HG02884 (cell line): ENCODE data around the gene ACOXL.
A peak's percentile ranks its signal among the peaks of the same experiment; 100 is the strongest.

Experiments
- ATAC-seq: cut with Tn5 transposase; IDR thresholded peaks from one replicate; pipeline ENCODE4 v1.9.1; 2021; ENCODE audit warnings: mild to moderate bottlenecking, moderate library complexity; ENCODE audit not compliant: unreplicated experiment

The ACOXL gene

DNA sequence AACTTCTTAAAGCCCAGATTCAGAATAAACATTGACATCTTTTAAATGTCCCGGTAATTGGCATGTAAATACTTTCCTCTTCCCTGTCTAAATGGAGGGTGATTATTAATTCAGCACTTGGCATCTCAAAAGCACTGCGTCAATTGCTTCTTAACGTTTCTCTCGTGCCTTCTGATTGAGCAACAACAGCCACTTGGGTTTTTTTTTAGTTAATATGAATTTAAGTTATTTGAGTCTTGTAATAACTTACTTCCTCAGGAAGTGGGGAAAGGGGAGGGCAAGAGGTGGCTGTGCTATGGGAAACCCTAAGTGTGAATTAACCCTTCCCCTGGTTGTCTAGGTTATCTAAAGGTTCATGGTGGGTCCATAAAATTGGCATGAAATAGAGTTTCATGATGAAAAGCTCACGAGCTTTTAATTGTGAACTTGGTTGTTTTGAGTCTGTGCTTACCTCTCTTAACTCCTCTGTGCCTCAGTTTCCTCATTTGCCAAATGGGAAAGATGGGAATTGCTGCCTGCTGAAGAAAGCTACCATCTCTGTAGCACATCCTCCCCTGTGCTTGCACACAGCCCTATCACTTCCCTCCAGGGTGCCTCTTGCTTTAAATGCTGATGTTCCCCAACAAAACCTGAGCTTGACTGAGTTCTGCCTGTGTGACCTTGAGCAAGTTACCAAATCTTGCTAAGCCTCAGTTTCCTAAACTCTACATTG is 262.0 kb downstream of the ACOXL start:
- ATAC-seq: no peak

- ATAC-seq: no peak
Measured at GRCh38 chr2:110995911-110996310, 263.5 kb downstream of the ACOXL start.

- ATAC-seq: no peak
Measured at GRCh38 chr2:110997331-110998045, 265.1 kb downstream of the ACOXL start.

- ATAC-seq: no peak
Measured at GRCh38 chr2:110998311-110998710, 265.9 kb downstream of the ACOXL start.

DNA sequence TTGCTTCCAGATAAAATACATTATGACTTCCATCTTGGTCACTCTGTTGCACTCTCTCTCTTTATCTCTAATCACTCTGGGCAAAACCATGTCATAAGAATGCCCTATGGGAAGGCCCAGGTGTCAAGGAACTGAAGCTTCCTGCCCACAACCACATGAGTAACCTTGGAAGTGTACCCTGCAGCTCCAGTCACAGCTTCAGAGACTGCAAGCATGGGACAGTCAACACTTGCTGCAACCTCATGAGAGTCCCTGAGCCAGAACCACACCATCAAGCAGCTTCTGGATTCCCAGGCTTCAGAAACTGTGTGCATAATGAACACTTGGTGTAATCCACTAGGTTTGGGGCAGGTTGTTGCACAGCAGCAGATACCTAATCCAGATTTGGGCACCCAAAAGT is 267.3 kb downstream of the ACOXL start:
- no peak for ATAC-seq

DNA sequence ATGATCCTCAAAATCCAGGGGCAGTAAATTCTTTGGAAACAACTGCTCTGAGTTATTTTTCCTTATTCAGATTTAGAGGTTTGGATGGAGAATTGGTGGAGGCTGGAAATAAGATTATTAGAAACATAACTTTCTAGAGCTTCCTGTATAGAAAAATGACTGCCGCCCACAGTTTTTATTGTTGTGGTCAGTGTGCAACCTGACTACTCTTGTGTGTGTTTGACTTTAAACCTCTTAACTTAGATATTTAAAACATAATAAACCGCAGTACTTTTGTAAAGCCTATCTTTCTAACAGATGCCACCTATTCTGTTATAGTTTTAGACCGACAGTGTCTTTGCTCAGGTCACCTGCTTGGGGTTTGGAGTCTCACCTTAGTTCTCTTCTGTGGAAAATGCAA is 272.9 kb downstream of the ACOXL start:
- ATAC-seq: no peak

DNA sequence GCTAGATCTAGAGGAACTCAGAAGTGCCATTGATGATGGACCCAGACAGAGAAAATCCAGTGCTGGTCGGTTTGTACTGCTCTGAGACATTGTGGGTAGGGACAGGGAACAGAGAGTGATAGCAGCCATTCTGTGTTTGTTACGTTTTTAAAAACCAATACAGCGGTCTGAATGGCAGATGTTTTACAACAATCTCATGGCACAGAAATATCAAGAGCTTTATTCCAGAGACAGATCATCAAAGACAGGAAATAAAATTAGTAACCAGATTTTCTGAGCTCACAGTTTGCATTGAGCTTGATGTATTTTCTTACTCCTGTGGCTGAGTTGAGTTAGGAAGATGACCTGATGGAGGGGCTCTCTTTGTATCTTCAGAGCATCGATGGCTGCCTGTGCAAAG is 273.4 kb downstream of the ACOXL start:
- no peak for ATAC-seq

GRCh38 chr2:111007757-111008688 is 275.6 kb downstream of the ACOXL start:
- no peak for ATAC-seq

DNA sequence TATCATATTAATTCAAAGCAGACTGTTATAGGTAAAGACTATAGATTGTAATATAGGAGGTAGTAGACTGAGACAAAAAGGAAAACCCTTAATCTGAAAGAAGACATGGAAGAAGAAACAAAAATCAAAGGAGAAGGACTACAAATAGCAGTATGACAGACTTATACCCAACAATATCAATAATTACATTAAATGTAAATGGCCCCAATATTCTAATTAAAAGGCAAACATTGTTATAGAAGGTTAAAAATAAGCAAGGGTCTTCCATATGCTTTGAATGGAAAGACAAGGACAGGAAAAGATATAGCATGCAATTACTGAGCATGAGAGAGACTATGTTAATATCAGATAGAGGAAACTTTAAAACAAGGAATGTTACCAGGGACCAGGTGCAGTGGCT is 278.8 kb downstream of the ACOXL start:
- ATAC-seq: no peak

DNA sequence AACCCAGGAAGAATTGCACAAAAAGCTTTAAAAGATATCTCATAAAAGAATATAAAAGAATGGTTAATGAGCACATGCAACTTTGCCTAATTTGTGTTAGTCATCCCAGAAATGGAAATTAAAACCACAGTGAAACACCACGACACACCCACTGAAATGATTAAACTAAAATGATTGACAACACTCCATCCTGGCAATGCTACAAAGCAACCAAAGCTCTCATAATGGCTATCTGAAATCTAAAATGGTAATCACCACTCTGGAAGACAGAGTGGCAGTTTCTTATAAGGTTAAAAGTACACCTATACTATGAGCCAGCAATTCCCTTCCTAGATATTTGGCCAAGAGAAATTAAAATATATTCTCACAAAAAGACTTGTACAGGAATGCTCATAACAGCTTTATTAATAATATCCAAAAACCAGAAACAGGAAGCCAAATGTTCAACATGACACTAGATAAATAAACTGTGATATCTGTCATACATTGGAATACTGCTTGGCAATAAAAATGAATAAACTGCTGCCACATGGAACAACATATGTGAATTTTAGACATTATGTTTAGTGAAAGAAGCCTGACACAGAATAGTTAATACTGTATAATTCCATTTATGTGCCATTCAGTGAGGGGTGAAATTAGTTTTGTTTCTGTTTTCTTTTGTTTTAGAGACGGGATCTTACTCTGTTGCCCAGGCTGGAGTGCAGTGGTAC is 283.1 kb downstream of the ACOXL start:
- no peak for ATAC-seq

DNA sequence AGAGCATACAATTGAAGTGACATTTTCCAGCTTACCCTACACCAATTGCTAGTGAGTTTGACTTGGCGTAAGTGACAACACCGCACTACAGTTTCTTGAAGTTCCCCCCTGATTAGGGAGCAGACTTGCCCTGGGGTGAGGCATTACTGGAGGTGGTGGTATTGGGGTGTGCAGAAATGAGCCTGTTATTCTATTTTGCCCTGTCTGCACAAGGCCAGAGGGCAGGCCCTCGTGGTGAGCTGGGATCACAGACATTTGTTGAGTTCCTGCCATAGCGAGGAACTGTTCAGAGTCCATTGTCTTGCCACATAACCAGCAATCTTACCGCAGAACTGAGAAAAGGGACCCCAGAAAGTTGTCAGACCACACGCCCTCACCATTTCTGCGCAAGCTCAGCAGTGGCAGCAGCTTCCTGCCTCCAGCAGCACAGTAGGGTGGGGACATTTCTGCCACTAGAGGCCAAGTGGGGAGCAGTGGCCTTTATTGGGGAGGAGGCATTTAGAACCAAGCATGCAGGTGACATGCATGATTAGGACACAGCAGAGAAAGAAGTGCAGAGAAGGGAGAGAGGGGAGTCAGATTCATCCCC is 284.8 kb downstream of the ACOXL start:
- no peak for ATAC-seq

- ATAC-seq: no peak
Measured at GRCh38 chr2:111017909-111018308, 285.5 kb downstream of the ACOXL start.

- ATAC-seq: no peak
Measured at GRCh38 chr2:111019381-111019780, 287.0 kb downstream of the ACOXL start.

- ATAC-seq: no peak
Measured at GRCh38 chr2:111022633-111023032, 290.3 kb downstream of the ACOXL start.

DNA sequence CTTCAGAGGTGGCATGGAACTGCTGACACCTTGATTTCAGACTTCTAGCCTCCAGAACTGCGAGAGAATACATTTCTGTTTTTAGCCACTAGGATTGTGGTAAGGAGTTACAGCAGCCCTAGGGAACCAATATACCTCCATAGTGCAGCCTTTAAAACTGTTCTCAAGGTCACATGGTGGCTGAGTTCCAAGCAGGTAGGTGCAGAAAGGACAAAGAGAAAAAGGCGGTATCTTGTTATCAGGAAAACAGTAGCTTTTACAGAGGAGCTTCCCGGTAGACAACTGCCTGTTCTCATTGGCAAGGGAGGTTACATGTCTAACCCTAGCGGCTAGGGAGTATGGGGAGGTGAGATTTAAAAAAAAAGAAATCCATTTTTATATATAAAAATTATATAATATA is 292.1 kb downstream of the ACOXL start:
- ATAC-seq: no peak

DNA sequence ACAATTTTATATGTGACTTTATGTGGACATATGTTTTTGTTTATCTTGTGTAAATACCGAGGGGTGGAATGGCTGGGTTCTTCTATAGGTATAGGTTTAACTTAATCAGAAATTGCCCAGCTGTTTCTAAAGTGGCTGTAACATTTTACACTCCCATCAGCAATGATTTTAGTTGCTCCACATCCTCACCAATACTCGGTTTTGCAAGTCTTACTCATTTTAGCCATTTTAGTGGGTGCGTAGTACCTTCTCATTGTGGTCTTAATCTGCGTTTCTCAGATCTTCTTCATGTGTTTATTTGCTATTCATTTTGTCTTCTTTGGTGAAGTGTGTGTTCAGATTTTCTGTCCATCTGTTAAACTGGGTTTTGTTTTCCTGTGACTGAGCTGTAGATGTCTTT is 292.9 kb downstream of the ACOXL start:
- no peak for ATAC-seq

DNA sequence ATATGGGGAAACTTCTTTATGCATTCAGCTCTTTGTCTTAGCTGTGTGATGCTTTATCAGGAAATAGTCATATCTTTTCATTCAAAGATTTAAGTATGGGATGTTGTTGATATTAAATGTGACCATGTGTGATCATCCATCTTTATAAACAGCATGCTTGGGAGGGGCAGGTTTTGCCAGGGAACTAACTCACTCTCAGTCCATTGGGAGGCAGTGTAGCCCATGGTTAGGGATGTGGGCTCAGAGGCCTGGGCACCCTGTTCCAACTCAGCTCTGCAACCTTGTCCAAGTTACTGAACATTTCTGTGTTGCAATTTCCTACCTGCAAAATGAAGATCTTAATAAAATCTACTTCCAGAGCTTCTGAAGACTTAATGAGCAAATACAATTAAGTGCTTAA is 296.3 kb downstream of the ACOXL start:
- no peak for ATAC-seq

DNA sequence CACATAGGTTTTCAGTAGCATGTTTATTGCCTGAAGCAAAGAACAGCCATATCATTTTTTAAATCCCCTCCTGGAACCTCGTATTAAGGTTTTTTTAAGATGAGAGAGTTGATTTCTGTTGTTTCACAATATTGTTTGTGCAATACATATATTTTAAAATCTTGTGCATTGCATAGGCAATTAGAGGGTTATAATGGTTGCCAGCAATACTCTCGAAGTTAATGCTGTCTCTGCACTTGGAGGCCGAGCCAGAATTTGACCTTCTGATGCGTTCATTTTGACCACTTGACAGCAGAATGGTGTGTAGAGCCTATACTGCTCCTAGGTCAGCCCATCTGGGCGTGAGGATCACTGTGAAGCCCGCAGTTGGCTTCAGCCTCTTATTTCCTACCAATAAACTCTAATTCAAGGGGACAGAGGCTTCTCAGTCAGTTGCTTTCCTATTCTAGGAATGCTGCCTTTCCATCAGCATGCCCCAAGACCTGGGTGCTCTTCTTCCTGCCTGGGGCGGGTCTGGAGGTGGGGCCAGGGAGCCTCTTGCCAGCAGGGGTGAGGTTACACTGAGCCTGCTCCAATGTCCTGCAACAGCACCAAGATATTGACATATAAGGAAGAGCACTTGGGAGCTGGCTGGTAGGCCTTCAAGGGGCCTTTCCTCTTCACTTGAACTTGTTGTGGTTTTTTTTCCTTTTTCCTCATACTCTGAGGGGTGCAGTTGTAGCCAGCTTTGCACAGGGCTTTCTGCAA is 297.0 kb downstream of the ACOXL start:
- ATAC-seq: no peak

DNA sequence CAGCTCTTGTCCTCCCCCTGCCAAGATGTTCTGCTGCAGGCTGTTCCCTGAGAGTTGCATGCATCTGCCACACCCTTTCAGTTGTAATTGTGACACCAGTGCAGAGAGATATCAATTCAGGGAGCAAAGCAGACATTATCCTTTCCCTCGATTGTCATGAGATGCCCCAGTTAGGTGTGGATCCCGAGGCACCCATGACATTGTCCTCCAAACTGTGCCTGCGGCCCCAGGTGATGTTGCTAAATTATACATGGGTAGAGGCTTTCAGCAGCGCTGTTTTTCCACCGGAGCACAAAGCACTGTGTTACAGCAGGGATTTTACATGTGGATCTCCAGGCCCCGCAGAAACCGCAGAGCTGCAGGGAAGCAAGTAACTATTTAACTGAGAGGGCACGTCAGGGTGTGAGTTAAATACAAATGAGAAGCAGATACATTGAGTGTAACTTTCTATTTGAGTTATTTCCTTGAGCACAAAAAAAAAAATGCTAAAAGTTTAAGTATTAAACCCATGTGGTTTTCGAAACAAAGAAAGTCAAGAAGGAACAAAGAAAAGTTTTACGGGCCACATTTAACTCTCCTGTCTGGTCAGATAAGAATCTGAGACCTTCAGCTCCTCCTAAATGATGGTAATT is 298.0 kb downstream of the ACOXL start:
- peak; percentile 60 for ATAC-seq
